ENCODE measurements around the gene KIRREL3. TPM values are rescaled to one million over a fixed set of nuclear protein-coding genes. Genes with fewer than 3 reads are reported as not detected.

KIRREL3 gene
- total and polyA plus RNA-seq, 9 of the 15 experiments (the other 6 are each of a cell fraction or from before 2014, with no cell fraction given): 0.04 to 0.10 TPM; not detected in 7

- TF ChIP-seq ZNF23 (CRISPR knock-in tag; IDR thresholded peaks at IDR 0.05) (no peak), ZNF785 (CRISPR knock-in tag; IDR thresholded peaks at IDR 0.05) (no peak), EP300 (IDR thresholded peaks at IDR 0.05; ENCODE audit: low read length) (no peak), ZNF165 (CRISPR knock-in tag; IDR thresholded peaks at IDR 0.05; ENCODE audit: borderline replicate concordance) (no peak), PRMT5 (CRISPR knock-in tag; IDR thresholded peaks at IDR 0.05) (no peak), MCM2 (IDR thresholded peaks at IDR 0.05; ENCODE audit: low read depth) (no peak), CEBPG (CRISPR knock-in tag; IDR thresholded peaks at IDR 0.05) (no peak), CEBPG (tag; conservative IDR thresholded peaks at IDR 0.05 in 1 of 2, IDR thresholded peaks at IDR 0.05 in 1 of 2) (no peak), SMARCE1 (IDR thresholded peaks at IDR 0.05) (no peak)
Measured at GRCh38 chr11:126630488-126630887, 370.1 kb downstream of the KIRREL3 start (continued).

DNA sequence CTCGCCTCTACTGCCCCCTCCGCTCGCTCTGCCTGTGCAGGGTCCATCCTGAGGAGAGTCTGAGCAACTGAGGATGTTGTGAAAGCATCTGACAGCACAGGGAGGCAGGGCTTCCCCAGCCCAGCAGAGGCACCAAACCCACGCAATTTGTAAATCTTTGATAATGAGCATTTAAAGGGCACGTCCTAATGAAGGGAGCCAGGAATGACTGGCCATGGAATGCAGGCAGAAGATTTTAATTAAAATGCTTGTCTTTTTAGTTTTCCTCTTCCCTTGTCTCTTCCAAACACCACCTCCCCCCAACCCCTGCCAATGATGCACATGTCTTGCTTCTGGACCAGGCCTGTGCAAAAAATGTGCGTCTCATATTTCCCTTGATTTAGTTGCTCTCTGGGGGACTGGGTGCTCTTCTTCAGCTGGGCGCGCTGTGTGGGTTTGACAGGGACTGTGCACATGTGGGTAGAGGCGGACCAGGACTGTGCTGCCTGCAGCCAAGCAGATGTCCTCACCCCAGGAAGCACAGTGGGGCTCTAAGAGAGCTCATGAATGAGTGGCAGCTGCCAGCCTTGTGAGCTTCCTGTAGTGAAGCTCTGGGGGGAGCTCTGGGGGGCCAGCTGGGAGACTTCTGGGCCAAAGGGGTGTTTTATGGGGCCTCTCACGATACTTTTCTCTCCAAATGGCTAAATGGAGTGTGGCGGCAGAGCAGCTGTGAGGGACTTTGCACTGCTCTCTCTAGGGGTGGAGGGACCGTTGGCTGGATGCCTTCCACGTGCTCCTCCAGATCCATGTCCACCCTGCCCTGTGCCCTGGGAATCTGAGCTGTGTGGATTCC, 371.6 kb downstream of the KIRREL3 start:
- no peaks in the 10 kb centered on the region; the same call in 1 of the 2 replicates for H4K20me1 ChIP-seq (replicated peaks; ENCODE audit: control insufficient read depth, insufficient read depth, low read length)
- no TSS peak for BruUV-seq (replicated peaks)
- DNase-seq (ENCODE audit: extremely low read depth in 1 of 4, low spot score in 3 of 4) (no peak), ATAC-seq (no peak), FAIRE-seq (no peak)
- ChIA-PET CTCF (ENCODE audit: low intra/inter-chr PET ratio) (no interaction called here), POLR2A (no interaction called here)
- H3K4me1 ChIP-seq (replicated peaks in 1 of 2; ENCODE audit: control insufficient read depth in 2 of 2, insufficient read depth in 2 of 2, low read length in 2 of 2): no peaks in the 10 kb centered on the region
- no peaks in the 10 kb centered on the region for H3K9me3 ChIP-seq (replicated peaks; ENCODE audit: control insufficient read depth, insufficient read depth, low read depth, low read length)
- no peaks in the 10 kb centered on the region for H3K36me3 ChIP-seq (ENCODE audit: control insufficient read depth, insufficient read depth, low read length)
- H2AFZ ChIP-seq (ENCODE audit: low read depth, low read length): no peak overlapping the region
- H3K79me2 ChIP-seq (ENCODE audit: control insufficient read depth, insufficient read depth, low read length): no peaks in the 10 kb centered on the region
- no peak overlapping the region for H3K27ac ChIP-seq (ENCODE audit: extremely low read depth, low read depth, low read length)
- peaks cover 0 to 16% of the 10 kb centered on the region in 2 experiments; a peak in 2 of 5 replicates for H3K27me3 ChIP-seq (ENCODE audit: control insufficient read depth in 2 of 2, insufficient read depth in 2 of 2, low read length in 2 of 2)
- intact Hi-C loops (cut with micrococcal nuclease) (no loop called here), in situ Hi-C loops (cut with MboI) (no loop called here)
- H3K4me3 ChIP-seq: no peak overlapping the region
- no peak overlapping the region for H3K4me2 ChIP-seq (ENCODE audit: insufficient read depth, low read length)
- no peak overlapping the region for H3K9ac ChIP-seq (ENCODE audit: insufficient read depth in 1 of 2, low read depth in 2 of 2, low read length in 2 of 2)
- no peaks in the 10 kb centered on the region for H3K9me1 ChIP-seq (ENCODE audit: control insufficient read depth, insufficient read depth, low read length)
- WGBS (ENCODE audit: insufficient coverage, low coverage, missing lambda C conversion rate): 0% methylated on average over 13 of the region's 13 CpGs
- TF ChIP-seq, protein P1, sequence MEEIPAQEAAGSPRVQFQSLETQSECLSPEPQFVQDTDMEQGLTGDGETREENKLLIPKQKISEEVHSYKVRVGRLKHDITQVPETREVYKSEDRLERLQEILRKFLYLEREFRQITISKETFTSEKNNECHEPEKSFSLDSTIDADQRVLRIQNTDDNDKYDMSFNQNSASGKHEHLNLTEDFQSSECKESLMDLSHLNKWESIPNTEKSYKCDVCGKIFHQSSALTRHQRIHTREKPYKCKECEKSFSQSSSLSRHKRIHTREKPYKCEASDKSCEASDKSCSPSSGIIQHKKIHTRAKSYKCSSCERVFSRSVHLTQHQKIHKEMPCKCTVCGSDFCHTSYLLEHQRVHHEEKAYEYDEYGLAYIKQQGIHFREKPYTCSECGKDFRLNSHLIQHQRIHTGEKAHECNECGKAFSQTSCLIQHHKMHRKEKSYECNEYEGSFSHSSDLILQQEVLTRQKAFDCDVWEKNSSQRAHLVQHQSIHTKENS (CRISPR knock-in tag; IDR thresholded peaks at IDR 0.05): no peak
- TF ChIP-seq SP1 (CRISPR knock-in tag; IDR thresholded peaks at IDR 0.05) (no peak), CBFA2T3 (IDR thresholded peaks at IDR 0.05) (no peak), ZNF449 (CRISPR knock-in tag; IDR thresholded peaks at IDR 0.05) (no peak), HMG20B (CRISPR knock-in tag; IDR thresholded peaks at IDR 0.05) (no peak), HNRNPK (IDR thresholded peaks at IDR 0.05; ENCODE audit: low read depth, low read length, poor library complexity, severe bottlenecking) (no peak), SUPT5H (IDR thresholded peaks at IDR 0.05) (no peak), FOXJ2 (tag; IDR thresholded peaks at IDR 0.05) (no peak), ZFP36 (IDR thresholded peaks at IDR 0.05; ENCODE audit: low read depth, low read length, partially characterized antibody) (no peak), ZSCAN32 (CRISPR knock-in tag; IDR thresholded peaks at IDR 0.05) (no peak), FOXP1 (CRISPR knock-in tag; IDR thresholded peaks at IDR 0.05) (no peak)

Data from K562 (cell line).